H1 (cell line): ENCODE results near the gene GANC. TPM values are rescaled to one million over a fixed set of nuclear protein-coding genes. Genes with fewer than 3 reads are reported as not detected.

Experiments
- CTCF ChIA-PET: fragments of 300-600 bp; sonication (Branson Sonifier 250); formaldehyde crosslinking; loops from one replicate; lab custom pipeline; 2021; ENCODE audit not compliant: partially characterized antibody; lab: Charles Lee
- POLR2A ChIA-PET: fragments of 300-600 bp; sonication (Branson Sonifier 250); formaldehyde crosslinking; loops from one replicate; lab custom pipeline; 2021; ENCODE audit warnings: inconsistent platforms; ENCODE audit not compliant: partially characterized antibody; lab: Charles Lee
- DNase-seq, 2 experiments: peaks; one replicate each; pipeline versions ENCODE4 v3.0.0 to v3.0.0-alpha.2; 2010 to 2022; ENCODE audit warnings: low spot score in 2 of 2, low read depth in 1 of 2, mixed read lengths in 1 of 2
- FAIRE-seq: peaks from 2 replicates; lab custom pipeline; 2011; peaks lifted over from hg19 to GRCh38; lab: Jason Lieb, UNC
- H2AFZ ChIP-seq: 2 replicates; pipeline ENCODE4 v1.8.1; 2012; ENCODE audit warnings: low read length, inconsistent platforms
- H2AK5ac ChIP-seq: 2 replicates; pipeline ENCODE4 v1.6.1; 2013; ENCODE audit warnings: low read depth, low read length
- H2BK120ac ChIP-seq: replicated peaks from 2 replicates; pipeline ENCODE3; 2013; ENCODE audit warnings: low read depth, low read length, inconsistent platforms
- H2BK12ac ChIP-seq: 2 replicates; pipeline ENCODE4 v1.6.1; 2013; ENCODE audit warnings: low read depth, low read length
- H2BK15ac ChIP-seq: 2 replicates; pipeline ENCODE4 v1.6.1; 2013; ENCODE audit warnings: low read length
- H2BK20ac ChIP-seq: 2 replicates; pipeline ENCODE4 v1.6.1; 2013; ENCODE audit warnings: low read length
- H2BK5ac ChIP-seq: 2 replicates; pipeline ENCODE4 v1.6.1; 2013; ENCODE audit warnings: low read depth, low read length
- H3K14ac ChIP-seq: 2 replicates; pipeline ENCODE4 v1.6.1; 2013; ENCODE audit warnings: inconsistent platforms; ENCODE audit not compliant: insufficient read length
- H3K18ac ChIP-seq: 2 replicates; pipeline ENCODE4 v1.6.1; 2013; ENCODE audit warnings: low read length; ENCODE audit errors: extremely low read depth
- H3K23ac ChIP-seq: 2 replicates; pipeline ENCODE4 v1.6.1; 2013; ENCODE audit warnings: inconsistent platforms; ENCODE audit not compliant: insufficient read length
- H3K23me2 ChIP-seq: 2 replicates; pipeline ENCODE4 v1.6.1; 2013; ENCODE audit warnings: low read depth, low read length
- H3K27ac ChIP-seq: 2 replicates; pipeline ENCODE4 v1.6.1; 2011; ENCODE audit warnings: low read depth, low read length, inconsistent platforms
- H3K27me3 ChIP-seq, 4 experiments: replicated peaks in 1 of 4; 1 replicate in 1 of 4; 2 replicates in 3 of 4; pipeline versions ENCODE4 v1.6.1 to v1.8.1; 2011 to 2013; ENCODE audit warnings: low read length in 3 of 4, mild to moderate bottlenecking in 3 of 4, inconsistent platforms in 2 of 4, mixed read lengths in 2 of 4, moderate library complexity in 1 of 4; ENCODE audit not compliant: control insufficient read depth in 3 of 4, insufficient read depth in 3 of 4; ENCODE audit errors: extremely low read depth in 1 of 4
- H3K36me3 ChIP-seq, 4 experiments: 2 replicates each; pipeline versions ENCODE4 v1.6.1 to v1.8.1; 2011 to 2013; ENCODE audit warnings: mild to moderate bottlenecking in 4 of 4, low read length in 3 of 4, moderate library complexity in 2 of 4, control low read depth in 1 of 4, inconsistent platforms in 1 of 4; ENCODE audit not compliant: insufficient read depth in 4 of 4, control insufficient read depth in 2 of 4
- H3K4ac ChIP-seq: replicated peaks from 2 replicates; pipeline ENCODE3; 2013; ENCODE audit warnings: low read length, low read depth, mixed read lengths, inconsistent platforms; ENCODE audit not compliant: insufficient read length
- H3K4me1 ChIP-seq, 4 experiments: replicated peaks in 1 of 4; 1 replicate in 1 of 4; 2 replicates in 3 of 4; pipeline versions ENCODE4 v1.6.1 to v1.8.1; 2011 to 2013; ENCODE audit warnings: low read length in 3 of 4, inconsistent platforms in 2 of 4, mixed read lengths in 1 of 4; ENCODE audit not compliant: insufficient read depth in 4 of 4, control insufficient read depth in 3 of 4
- H3K4me2 ChIP-seq, 2 experiments: 2 replicates each; pipeline versions ENCODE4 v1.6.1 to v1.8.1; 2011 to 2013; ENCODE audit warnings: low read depth in 2 of 2, low read length in 2 of 2, control low read depth in 1 of 2, inconsistent platforms in 1 of 2, mild to moderate bottlenecking in 1 of 2; ENCODE audit not compliant: insufficient read depth in 1 of 2
- H3K4me3 ChIP-seq, 4 experiments: fragments of 200-600, 300-600 bp in 1 of 4; sonication (generic), shearing (Covaris generic), sonication (Bioruptor Twin) in 1 of 4; 2 replicates each; pipeline versions ENCODE4 v1.5.1 to v1.8.1; 2011 to 2016; ENCODE audit warnings: low read length in 4 of 4, low read depth in 3 of 4, control low read depth in 2 of 4, inconsistent platforms in 2 of 4, mild to moderate bottlenecking in 2 of 4, mixed read lengths in 1 of 4, moderate library complexity in 1 of 4; ENCODE audit not compliant: insufficient read depth in 2 of 4; ENCODE audit errors: extremely low read depth in 1 of 4
- H3K56ac ChIP-seq: replicated peaks from 2 replicates; pipeline ENCODE3; 2013; ENCODE audit warnings: low read depth, mild to moderate bottlenecking, mixed read lengths, low read length, inconsistent platforms; ENCODE audit not compliant: insufficient read length
- H3K79me1 ChIP-seq: 2 replicates; pipeline ENCODE4 v1.6.1; 2013; ENCODE audit warnings: low read depth, low read length, control low read depth
- H3K79me2 ChIP-seq, 2 experiments: 2 replicates each; pipeline versions ENCODE4 v1.6.1 to v1.8.1; 2012 to 2013; ENCODE audit warnings: low read length in 2 of 2, mild to moderate bottlenecking in 2 of 2, inconsistent platforms in 1 of 2; ENCODE audit not compliant: insufficient read depth in 2 of 2, control insufficient read depth in 1 of 2
- H3K9ac ChIP-seq, 4 experiments: replicated peaks in 1 of 4; 1 replicate in 1 of 4; 2 replicates in 3 of 4; pipeline versions ENCODE4 v1.6.1 to v1.8.1; 2011 to 2013; ENCODE audit warnings: low read depth in 3 of 4, low read length in 3 of 4, control low read depth in 2 of 4, mild to moderate bottlenecking in 2 of 4, moderate library complexity in 2 of 4, inconsistent platforms in 1 of 4; ENCODE audit errors: extremely low read depth in 1 of 4
- H3K9me3 ChIP-seq, 2 experiments: 2 replicates each; pipeline versions ENCODE4 v1.6.1 to v1.8.1; 2012 to 2013; ENCODE audit warnings: mild to moderate bottlenecking in 2 of 2, moderate library complexity in 2 of 2, control low read depth in 1 of 2, inconsistent platforms in 1 of 2, low read depth in 1 of 2, low read length in 1 of 2, mixed read lengths in 1 of 2; ENCODE audit not compliant: insufficient read depth in 2 of 2
- H4K20me1 ChIP-seq, 2 experiments: replicated peaks in 1 of 2; 2 replicates each; pipeline versions ENCODE3 to v1.8.1; 2011 to 2013; ENCODE audit warnings: inconsistent platforms in 2 of 2, low read length in 2 of 2, mild to moderate bottlenecking in 1 of 2; ENCODE audit not compliant: insufficient read depth in 2 of 2, control insufficient read depth in 1 of 2
- H4K5ac ChIP-seq: 2 replicates; pipeline ENCODE4 v1.6.1; 2013; ENCODE audit warnings: low read length, low read depth, mixed read lengths, inconsistent platforms; ENCODE audit not compliant: insufficient read length
- H4K8ac ChIP-seq: 2 replicates; pipeline ENCODE4 v1.8.0; 2013; ENCODE audit warnings: mild to moderate bottlenecking, moderate library complexity, low read length, inconsistent platforms; ENCODE audit not compliant: insufficient read depth; ENCODE audit errors: extremely low read depth
- H4K91ac ChIP-seq: replicated peaks from 2 replicates; pipeline ENCODE3; 2013; ENCODE audit warnings: low read length, mixed read lengths, inconsistent platforms; ENCODE audit not compliant: insufficient read length
- ASH2L ChIP-seq: fragments of 200-600, 300-600 bp; sonication (generic); IDR thresholded peaks from one replicate; pipeline ENCODE4 v1.7.1; 2017; ENCODE audit warnings: low read length
- BCL11A ChIP-seq, 2 experiments: IDR thresholded peaks; one replicate each; pipeline ENCODE4 v1.6.1; 2011; ENCODE audit warnings: low read depth in 2 of 2, low read length in 2 of 2, mild to moderate bottlenecking in 2 of 2
- BRCA1 ChIP-seq: IDR thresholded peaks from 2 replicates; pipeline ENCODE4 v1.6.1; 2012; ENCODE audit warnings: low read depth, low read length, improper control_type of control experiment
- EP300 ChIP-seq, 2 experiments: IDR thresholded peaks; 1 replicate in 1 of 2; 2 replicates in 1 of 2; pipeline ENCODE4 v1.6.1; 2011 to 2012; ENCODE audit warnings: low read depth in 2 of 2, low read length in 2 of 2, mild to moderate bottlenecking in 2 of 2, borderline replicate concordance in 1 of 2, inconsistent platforms in 1 of 2, moderate library complexity in 1 of 2
- GTF2F1 ChIP-seq: IDR thresholded peaks from 2 replicates; pipeline ENCODE4 v1.6.1; 2012; ENCODE audit warnings: low read depth, low read length, improper control_type of control experiment, borderline replicate concordance
- JUND ChIP-seq: IDR thresholded peaks from 2 replicates; pipeline ENCODE4 v1.6.1; 2011; ENCODE audit warnings: mild to moderate bottlenecking, improper control_type of control experiment, low read length
- KDM5A ChIP-seq: fragments of 200-600 bp; IDR thresholded peaks from 2 replicates; pipeline ENCODE4 v1.7.1; 2012; ENCODE audit warnings: mild to moderate bottlenecking, low read length, inconsistent platforms, mixed read lengths
- MAX ChIP-seq: IDR thresholded peaks from 2 replicates; pipeline ENCODE4 v1.6.1; 2012; ENCODE audit warnings: inconsistent platforms
- POLR2AphosphoS5 ChIP-seq: IDR thresholded peaks from 2 replicates; pipeline ENCODE4 v1.6.1; 2011; ENCODE audit warnings: low read depth, low read length
- RNF2 ChIP-seq: fragments of 200-900, 300-1000 bp; sonication (generic); IDR thresholded peaks from 2 replicates; pipeline ENCODE4 v1.7.1; 2016; ENCODE audit warnings: borderline replicate concordance, low read depth, mild to moderate bottlenecking, antibody characterized with exemption, low read length; ENCODE audit not compliant: poor library complexity, severe bottlenecking; ENCODE audit errors: missing control alignments
- SP1 ChIP-seq: IDR thresholded peaks from 2 replicates; pipeline ENCODE4 v1.6.1; 2011; ENCODE audit warnings: low read depth, low read length
- TBP ChIP-seq: IDR thresholded peaks from 2 replicates; pipeline ENCODE4 v1.6.1; 2011; ENCODE audit warnings: low read depth, low read length, improper control_type of control experiment
- WGBS, 2 experiments: shearing (Covaris generic) in 1 of 2; methylation state at CpG; one replicate each; pipeline versions ENCODE4 v1.1.6 to v1.1.7; 2013 to 2015; ENCODE audit warnings: low lambda C conversion rate in 2 of 2, mixed read lengths in 2 of 2, inconsistent platforms in 1 of 2, low coverage in 1 of 2, missing lambda C conversion rate in 1 of 2; ENCODE audit not compliant: insufficient replicate concordance in 2 of 2, insufficient coverage in 1 of 2, insufficient read length in 1 of 2; ENCODE audit errors: extremely low coverage in 1 of 2, missing lambda C conversion rate in 1 of 2; 5-methylcytosine and 5-hydroxymethylcytosine counted together
- polyA plus RNA-seq, 7 experiments: library from polyadenylated mRNA; depleted of rRNA in 3 of 7; stranded (reverse) in 5 of 7; unstranded in 2 of 7; fragments of >200 nt in 5 of 7; fragments of 200-250 nt in 2 of 7; gene quantifications; 1 replicate in 5 of 7; 2 replicates in 1 of 7; 4 replicates in 1 of 7; pipeline versions ENCODE4 v1.2.1 to v1.2.3, GENCODE V29; 2011 to 2013; ENCODE audit warnings: missing spikeins in 2 of 7, mixed read lengths in 2 of 7
- total RNA-seq: library from RNA; stranded (reverse); fragmentation: NEBNext Ultra II Directional; extraction: Animal tissue kit (Norgen Biotek cat#: 25700); gene quantifications from 2 replicates; pipeline ENCODE4 v1.2.1, GENCODE V29; 2021

Gene GANC
- total and polyA plus RNA-seq, 2 of the 8 experiments (the other 6 are each of a cell fraction or from before 2014, with no cell fraction given): 6.8 to 14.4 TPM

GRCh38 chr15:42368096-42368495 lies 95.1 kb downstream of the GANC start:
- Histone ChIP-seq H3K27me3 (no peaks in the 10 kb centered on the region; a peak in 3 of 7 replicates), H4K20me1 (no peaks in the 10 kb centered on the region), H2AK5ac (no peak overlapping the region), H4K8ac (no peak overlapping the region), H4K5ac (no peak overlapping the region), H3K9ac (no peak overlapping the region), H2BK12ac (no peak overlapping the region), H3K27ac (no peak overlapping the region), H4K91ac (no peak overlapping the region), H3K4me3 (no peak overlapping the region), H2BK15ac (no peak overlapping the region), H3K4ac (no peak overlapping the region), H3K23me2 (no peaks in the 10 kb centered on the region), H3K4me1 (peaks cover 0 to 10% (median 5%) of the 10 kb centered on the region in 4 experiments; a peak in 5 of 7 replicates), H3K79me1 (no peaks in the 10 kb centered on the region), H2BK20ac (no peak overlapping the region), H3K79me2 (no peaks in the 10 kb centered on the region), H3K56ac (no peak overlapping the region), H3K14ac (no peak overlapping the region), H2AFZ (no peak overlapping the region), H3K18ac (no peak overlapping the region), H2BK120ac (no peak overlapping the region), H3K9me3 (peaks cover 2 to 4% of the 10 kb centered on the region in 2 experiments; a peak in 3 of 4 replicates), H2BK5ac (no peak overlapping the region), H3K23ac (no peak overlapping the region), H3K36me3 (no peaks in the 10 kb centered on the region), H3K4me2 (no peak overlapping the region)
- TF ChIP-seq ASH2L (no peak), EP300 (IDR thresholded peaks at IDR 0.05; ENCODE audit: borderline replicate concordance in 1 of 2, low read depth in 2 of 2, low read length in 2 of 2) (no peak), JUND (no peak), BCL11A (IDR thresholded peaks at IDR 0.05; ENCODE audit: low read depth in 2 of 2, low read length in 2 of 2) (no peak), TBP (no peak), POLR2AphosphoS5 (no peak), RNF2 (no peak), SP1 (no peak), GTF2F1 (no peak), BRCA1 (no peak), KDM5A (no peak), MAX (no peak)
- DNase-seq (no peak), FAIRE-seq (no peak)
- POLR2A ChIA-PET: interaction anchor here (0.8 to 1.1 kb wide), 2 partner anchors 9 to 95 kb away, joined by 3 read pairs; partner anchors contain the start of genes CAPN3, GANC and TMEM87A
- CTCF ChIA-PET: interaction anchor here (1.1 to 2.2 kb wide), 3 partner anchors 9 to 17 kb away, joined by 3 to 15 read pairs (median 8); no protein-coding TSS in a partner anchor
- WGBS, 2 experiments: 80% methylated on average over 3 of the region's 3 CpGs; no CpG with 5 or more reads in 1 of the 2 experiments
